Hematopoietic multipotent progenitor cell treated with erythropoietin and hydrocortisone succinate and interleukin-3 and kit ligand, for 4 days (in vitro differentiated cells): ENCODE data around the gene ATP8B1.
"Not testable (repeated sequence)": the region's sequence is repeated elsewhere in the genome, so short reads cannot be mapped to it uniquely, and the experiment has no call there.

Experiments used
- DNase-seq: peaks from one replicate; pipeline ENCODE4 v3.0.0-alpha.2; 2015

The ATP8B1 gene

GRCh38 chr18:57759650-57760049 is 43.5 kb downstream of the ATP8B1 start:
- DNase-seq, result no peak

DNA sequence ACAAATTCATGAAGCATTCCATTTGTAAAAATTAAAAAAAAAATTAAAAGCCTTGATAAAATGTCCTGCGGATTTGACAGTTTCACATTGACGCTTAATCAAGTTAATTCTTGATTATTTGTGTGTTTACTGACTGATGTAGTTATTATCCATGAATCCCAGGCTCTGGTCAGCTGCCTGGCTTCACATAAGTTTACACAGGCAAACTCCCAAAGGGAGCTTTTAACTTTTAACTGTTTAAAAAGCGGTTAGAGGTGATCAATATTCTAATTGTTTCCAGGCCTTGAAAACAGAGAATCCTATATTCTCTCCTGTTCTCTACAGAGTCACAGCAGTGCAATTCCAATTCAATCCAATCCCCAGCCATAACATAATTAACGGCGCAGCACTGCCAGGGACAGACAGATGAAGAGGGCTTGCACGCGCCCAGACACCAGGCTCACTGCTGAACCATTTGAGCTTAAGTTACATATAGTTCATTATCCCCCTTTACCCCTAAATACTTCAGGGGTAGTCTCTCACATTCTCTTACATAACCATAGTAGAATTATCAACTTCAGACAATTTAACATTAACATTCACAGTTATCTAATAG is 47.5 kb downstream of the ATP8B1 start:
- DNase-seq, result no peak

GRCh38 chr18:57754577-57755338 is 48.4 kb downstream of the ATP8B1 start:
- DNase-seq, result no peak

DNA sequence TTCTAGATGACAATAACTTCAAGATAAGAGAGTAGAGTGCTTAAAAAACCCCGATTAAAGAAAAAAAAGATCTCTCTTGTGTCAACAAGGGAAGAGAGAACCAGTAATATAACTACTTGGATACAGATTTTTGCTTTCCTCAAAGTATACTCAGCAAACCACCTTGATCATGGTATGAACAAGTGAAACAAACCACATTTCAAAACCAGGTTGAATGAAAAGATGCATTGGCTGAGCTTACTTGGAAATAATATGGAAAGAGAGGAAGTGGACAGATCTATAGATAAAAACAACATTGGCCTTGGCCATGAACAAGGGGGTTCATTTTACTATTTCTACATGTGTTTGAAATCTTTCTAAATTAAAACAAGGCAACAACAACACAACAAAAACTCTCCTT is 50.1 kb downstream of the ATP8B1 start:
- DNase-seq, result peak; percentile 13

GRCh38 chr18:57749604-57749970 is 53.5 kb downstream of the ATP8B1 start:
- DNase-seq, result no peak

GRCh38 chr18:57748770-57749603 is 54.1 kb downstream of the ATP8B1 start:
- peak; percentile 17 for DNase-seq

DNA sequence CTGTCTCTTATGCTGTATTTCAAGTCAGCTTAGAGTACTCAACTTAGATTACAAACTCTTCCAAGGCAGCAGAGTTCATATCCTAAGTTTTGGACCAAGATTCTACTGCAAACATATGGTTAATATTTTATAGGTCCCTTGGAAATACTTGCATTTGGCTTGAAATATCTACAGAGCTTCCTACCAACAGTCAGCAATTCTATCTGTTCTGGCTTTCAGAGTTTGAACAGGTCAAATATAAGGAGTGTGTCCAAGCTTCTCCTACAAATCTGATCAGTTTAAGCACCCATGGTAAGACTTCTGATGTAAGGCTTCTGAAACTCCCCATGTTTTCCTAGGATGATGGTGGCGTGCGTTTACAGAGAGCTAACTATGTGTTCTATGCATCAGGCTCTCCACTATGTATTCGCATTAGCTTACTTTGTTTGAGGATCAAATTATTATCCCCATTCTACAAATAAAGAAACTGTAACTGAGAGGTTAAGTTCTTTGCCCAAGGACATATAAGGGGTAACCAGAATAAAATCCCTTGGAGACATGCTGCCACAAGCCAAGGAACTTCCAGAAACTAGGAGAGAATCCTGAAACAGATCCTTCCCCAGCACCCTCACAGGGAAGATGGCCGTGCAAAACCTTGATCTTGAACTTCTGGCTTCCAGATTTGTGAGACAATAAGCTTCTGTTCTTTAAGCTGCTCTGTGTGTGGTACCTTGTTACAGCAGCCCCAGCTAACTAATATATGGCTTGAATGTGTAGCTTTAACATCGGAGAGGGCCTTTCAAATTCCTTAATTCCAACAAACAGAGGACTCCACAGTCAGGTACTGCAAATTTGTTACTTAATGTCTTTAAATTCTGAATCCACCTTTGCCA is 55.1 kb downstream of the ATP8B1 start:
- no peak for DNase-seq

GRCh38 chr18:57744211-57744694 is 58.9 kb downstream of the ATP8B1 start:
- DNase-seq, result no peak

GRCh38 chr18:57743008-57743407 is 60.1 kb downstream of the ATP8B1 start:
- DNase-seq, result no peak

GRCh38 chr18:57741273-57741672 is 61.8 kb downstream of the ATP8B1 start:
- no peak for DNase-seq

- DNase-seq, result no peak
Observed at GRCh38 chr18:57738078-57738477, 65.0 kb downstream of the ATP8B1 start.

- peak; percentile 35 for DNase-seq
Observed at GRCh38 chr18:57737400-57738060, 65.6 kb downstream of the ATP8B1 start.

DNA sequence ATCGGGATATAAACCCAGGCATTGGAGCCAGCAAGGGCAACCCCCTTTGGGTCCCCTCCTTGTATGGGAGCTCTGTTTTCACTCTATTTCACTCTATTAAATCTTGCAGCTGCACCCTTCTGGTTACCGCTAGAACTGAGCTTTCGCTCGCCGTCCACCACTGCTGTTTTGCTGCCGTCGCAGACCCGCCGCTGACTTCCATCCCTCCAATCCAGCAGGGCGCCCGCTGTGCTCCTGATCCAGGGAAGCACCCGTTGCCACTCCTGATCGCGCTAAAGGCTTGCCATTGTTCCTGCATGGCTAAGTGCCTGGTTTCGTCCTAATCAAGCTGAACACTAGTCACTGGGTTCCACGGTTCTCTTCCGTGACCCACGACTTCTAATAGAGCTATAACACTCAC is 68.1 kb downstream of the ATP8B1 start:
- not testable (repeated sequence) for DNase-seq

GRCh38 chr18:57733861-57734260 is 69.3 kb downstream of the ATP8B1 start:
- no peak for DNase-seq

- DNase-seq, result no peak
Observed at GRCh38 chr18:57730146-57730545, 73.0 kb downstream of the ATP8B1 start.

GRCh38 chr18:57728941-57729511 is 74.1 kb downstream of the ATP8B1 start:
- peak; percentile 22 for DNase-seq

DNA sequence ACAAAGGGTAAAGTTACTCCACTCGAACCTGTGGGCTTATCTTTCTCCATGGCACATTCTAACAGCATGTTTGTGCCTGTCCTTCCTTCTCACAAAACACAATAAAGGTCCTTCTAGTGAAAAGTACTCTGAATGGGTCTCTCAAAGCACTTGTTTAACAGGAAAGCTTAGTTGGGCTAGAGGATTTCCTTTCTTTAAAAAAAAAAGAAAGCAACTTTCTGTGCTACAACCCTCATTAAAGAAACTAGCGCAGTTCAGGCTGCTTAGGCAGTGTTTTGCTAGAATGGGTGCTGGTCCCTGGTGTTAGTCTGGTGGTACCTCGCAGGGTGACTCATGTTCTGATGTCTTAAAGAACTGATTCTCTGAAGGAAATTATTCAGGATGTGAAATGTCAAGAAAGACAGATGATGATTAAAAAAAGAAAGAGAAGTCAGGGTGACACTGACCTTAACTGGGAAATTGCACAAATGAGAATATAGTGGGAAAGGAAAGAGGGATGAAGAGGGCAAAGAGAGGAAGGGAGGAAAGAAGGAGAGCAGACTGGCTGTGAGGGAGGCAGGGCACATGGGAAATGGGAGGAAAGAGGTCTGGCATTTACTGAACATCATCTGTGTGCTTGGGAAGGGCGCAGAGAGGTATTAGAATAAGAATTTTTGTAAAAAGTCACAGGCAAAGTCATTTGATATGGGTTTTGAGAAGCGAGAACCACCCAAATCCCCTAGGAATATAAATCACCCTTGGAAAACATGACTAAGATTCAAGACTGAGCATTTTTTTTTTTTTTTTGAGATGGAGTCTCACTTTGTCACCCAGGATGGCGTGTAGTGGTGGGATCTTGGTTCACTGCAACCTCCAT is 74.9 kb downstream of the ATP8B1 start:
- peak; percentile 17 for DNase-seq

- DNase-seq, result not testable (repeated sequence)
Observed at GRCh38 chr18:57719211-57719935, 83.7 kb downstream of the ATP8B1 start.

GRCh38 chr18:57716549-57716948 is 86.6 kb downstream of the ATP8B1 start:
- DNase-seq, result no peak

DNA sequence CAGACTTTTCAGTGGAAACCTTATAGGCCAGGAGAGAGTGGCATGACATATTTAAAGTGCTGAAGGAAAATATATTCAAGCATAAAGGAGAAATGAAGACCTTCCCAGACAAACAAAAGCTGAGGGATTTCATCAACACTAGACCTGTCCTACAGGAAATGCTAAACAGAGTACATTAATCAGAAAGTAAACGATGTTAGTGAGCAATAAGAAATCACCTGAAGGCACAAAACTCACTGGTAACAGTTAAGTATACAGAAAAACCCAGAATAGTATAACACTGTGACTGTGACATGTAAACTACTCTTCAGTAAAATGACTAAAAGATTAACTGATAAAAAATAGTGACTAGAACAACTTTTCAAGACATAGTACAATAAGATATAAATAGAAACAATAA is 87.4 kb downstream of the ATP8B1 start:
- no peak for DNase-seq
